Activated effector memory CD4-positive, alpha-beta T cell treated with anti-CD3 and anti-CD28 coated beads, Interleukin-2, amount 50 U/mL, for 16 hours (primary cell): ENCODE results near the gene SIGLEC10.

Source experiments
- DNase-seq: peaks from one replicate; pipeline ENCODE4 v3.0.0-alpha.2; 2020

The SIGLEC10 gene

GRCh38 chr19:51365965-51366388 is 51.5 kb downstream of the SIGLEC10 start, which contains the start of gene ETFB:
TSS of gene ETFB (minus strand) at chr19:51366388. CDS start at chr19:51366326, 62 bp downstream.
- DNase-seq: no peak

- DNase-seq: no peak
These were observed 52.1 kb downstream of the SIGLEC10 start for GRCh38 chr19:51365211-51365964.

DNA sequence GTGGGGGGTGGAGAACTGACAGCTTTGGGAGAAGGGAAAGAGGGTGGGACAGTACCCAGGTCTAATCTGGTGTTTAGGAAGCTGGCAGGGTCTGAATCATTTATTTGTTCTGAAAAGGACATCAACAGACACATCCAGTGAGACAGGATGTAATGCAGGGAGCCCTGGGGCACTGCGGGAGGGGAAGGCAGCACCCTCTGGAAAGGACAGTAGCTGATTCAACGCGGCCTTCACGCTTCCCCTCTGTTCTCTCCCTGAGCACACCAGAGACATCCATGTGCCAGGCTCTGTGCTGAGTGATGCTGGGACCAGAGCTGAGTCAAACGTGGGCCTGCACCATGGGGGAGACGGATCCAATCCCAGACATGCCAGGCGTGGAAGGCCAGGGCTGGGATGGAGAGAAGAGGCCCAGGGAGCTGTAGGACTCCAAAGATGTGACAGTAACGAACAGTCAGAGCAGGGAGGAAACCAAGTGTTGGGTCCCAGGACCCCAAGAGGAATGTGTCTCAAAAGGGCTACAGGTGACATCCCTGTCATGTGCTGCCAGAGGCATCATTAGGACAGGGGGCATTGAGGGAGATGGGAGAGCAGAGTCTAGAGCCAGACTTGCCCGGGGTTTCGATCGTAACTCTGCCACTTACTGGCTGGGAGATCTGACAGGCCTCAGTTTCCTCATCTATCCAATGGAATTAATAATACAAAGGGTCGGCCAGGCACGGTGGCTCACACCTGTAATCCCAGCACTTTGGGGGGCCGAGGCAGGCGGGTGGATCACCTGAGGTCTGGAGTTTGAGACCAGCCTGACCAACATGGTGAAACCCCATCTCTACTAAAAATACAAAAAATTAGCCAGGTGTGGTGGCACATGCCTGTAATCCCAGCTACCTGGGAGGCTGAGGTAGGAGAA is 53.0 kb downstream of the SIGLEC10 start:
- no peak for DNase-seq

DNA sequence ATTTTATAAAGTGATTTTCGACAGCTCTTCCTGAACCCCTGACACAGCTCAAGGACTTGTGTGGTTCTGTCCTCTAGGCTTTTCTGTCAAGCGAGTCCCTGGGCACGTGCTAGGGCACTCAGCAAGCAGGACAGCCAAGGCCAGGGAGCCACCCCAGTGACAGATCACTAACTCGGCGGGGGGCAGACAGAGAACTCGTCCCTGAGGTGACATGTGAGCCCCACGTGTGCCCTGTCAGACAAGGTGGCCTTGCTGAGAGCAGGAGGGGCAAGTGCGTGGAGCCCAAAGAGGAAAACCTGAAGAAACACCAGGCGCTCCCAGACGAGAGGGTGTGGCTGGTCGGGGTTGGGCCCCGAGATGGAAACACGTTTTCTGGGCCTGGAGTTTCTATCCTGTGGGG is 56.2 kb downstream of the SIGLEC10 start:
- no peak for DNase-seq
